GM19035 (cell line): ENCODE measurements around the gene SNTG2.

Experiments
- ATAC-seq: cut with Tn5 transposase; IDR thresholded peaks from one replicate; pipeline ENCODE4 v1.9.1; 2021; ENCODE audit not compliant: unreplicated experiment

Gene SNTG2

DNA sequence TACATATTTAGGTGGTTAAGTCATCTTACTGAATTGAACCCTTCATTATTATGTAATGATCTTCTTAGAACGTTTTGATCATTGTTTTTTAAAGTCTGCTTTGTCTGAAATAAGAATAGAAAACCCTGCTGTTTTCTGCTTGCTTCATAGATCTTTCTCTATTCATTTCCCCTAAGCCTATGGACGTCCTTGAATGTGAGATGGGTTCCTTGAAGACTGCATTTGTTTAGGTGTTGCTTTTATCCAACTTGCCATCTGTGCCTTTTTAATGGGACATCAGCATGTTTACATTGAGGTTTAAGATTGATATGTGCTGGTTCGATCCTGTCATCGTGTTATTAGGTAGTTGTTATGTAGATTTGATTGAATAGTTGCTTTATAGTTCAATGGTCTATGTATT lies 95.4 kb downstream of the SNTG2 start:
- ATAC-seq: no peak

DNA sequence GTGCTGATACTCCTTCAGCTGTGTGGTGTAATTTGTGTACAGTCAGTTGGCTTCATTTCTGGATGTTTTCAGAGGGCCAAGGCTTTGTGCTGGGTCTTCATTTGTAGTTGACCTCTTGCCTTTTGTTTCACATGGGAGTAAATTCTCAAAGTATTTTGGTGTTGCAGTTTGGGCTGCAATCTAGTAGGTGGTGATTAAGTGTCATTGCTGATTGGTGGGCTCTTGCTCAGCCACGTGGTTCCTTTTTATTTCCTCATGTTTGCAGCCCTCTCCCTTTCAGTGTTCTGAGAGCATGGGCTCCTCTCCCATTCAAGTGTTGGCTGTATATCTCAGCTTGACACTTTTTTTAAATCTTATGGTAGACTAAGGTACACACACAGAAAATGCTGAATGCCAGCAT lies 96.8 kb downstream of the SNTG2 start:
- no peak for ATAC-seq

DNA sequence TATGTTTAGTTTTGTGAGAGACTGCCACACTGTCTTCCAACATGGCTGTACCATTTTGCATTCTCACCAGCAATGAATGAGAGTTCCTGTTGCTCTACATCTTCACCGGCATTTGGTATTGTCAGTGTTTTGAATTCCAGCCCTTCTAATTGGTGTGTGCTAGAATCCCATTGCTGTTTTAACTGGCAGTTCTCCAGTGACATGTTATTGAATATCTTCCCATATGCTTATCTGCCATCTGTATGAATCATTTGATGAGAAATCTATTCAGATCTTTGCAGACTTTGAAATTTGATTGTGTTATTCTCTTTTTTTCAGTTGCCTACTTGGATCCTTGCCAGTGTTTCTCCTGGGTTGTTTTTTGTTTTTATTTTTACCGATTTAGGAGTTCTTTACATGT lies 99.0 kb downstream of the SNTG2 start:
- no peak for ATAC-seq

DNA sequence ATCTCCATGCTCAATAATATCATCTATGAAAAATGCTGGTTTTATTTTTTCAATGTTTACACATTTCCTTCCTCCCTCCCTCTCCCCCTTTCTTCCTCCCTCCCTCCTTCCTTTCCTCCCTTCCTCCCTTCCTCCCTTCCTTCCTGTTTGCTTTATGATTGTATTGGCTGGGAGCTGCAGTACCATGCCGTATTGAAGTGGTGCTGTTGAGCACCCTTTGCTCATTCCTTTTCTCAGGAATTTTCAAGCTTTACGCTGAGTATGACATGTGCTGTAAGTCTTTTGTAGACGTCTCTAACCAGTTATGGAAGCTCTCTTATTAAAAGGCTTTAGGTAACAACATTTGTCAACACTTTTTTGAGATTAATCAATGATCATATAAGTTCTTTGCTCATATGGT lies 100.4 kb downstream of the SNTG2 start:
- no peak for ATAC-seq

DNA sequence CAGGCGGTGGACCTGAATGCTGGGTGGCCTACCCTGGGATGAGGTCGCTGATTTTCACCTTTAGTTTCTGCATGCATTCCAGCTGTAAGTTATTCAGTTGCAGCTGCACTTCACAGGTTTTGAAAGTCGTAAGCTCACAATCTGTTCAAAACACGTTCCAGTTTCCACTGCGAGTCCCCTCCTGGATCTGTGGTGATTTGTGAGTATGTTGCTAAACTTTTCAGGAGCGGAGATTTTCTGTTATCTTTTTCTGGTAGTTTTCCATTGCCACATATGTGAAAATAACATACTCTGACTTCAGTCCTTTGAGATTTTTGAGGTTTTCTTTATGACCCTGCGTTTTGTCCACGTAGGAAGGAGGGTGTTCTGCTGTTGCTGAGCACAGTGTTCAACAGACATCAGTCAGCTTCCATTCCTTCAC lies 102.1 kb downstream of the SNTG2 start:
- no peak for ATAC-seq

DNA sequence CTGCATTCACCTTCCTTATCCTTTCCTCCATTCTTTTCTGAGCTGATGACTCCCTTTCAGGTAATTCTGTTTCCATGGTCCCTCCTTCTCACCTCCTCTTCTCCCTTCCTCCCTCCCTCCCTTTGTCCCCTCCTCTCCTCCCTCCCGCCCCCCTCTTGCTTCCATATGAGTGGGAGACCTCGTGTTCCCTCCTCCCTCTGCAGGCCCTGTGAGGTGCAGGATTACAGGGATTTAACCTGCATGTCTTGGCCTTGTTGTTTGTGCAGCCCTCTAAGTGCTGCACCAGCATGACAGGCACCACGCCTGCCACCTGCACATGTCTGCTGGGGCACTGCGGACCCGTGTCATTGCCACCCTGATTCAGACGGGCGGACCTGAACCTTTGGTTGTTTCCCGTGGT lies 103.1 kb downstream of the SNTG2 start:
- no peak for ATAC-seq

DNA sequence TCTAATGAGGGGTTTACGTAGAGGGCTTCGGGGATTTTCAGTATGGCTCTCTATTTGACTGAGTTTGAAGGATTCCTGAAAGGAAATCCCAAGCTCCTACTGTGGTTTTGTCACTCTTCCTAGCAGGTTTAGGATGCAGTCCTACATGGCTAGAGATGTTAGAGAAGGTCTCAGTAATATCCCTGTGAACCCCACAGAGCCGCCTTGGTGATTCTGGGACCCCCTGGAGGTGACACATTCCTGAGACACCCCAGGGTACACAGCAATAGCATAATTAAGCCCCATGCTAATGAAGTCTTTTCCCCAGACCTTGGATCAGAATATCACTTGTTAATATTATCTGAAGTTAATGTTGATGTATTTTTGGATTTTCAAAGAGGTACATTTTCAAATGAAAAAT lies 103.8 kb downstream of the SNTG2 start:
- no peak for ATAC-seq

DNA sequence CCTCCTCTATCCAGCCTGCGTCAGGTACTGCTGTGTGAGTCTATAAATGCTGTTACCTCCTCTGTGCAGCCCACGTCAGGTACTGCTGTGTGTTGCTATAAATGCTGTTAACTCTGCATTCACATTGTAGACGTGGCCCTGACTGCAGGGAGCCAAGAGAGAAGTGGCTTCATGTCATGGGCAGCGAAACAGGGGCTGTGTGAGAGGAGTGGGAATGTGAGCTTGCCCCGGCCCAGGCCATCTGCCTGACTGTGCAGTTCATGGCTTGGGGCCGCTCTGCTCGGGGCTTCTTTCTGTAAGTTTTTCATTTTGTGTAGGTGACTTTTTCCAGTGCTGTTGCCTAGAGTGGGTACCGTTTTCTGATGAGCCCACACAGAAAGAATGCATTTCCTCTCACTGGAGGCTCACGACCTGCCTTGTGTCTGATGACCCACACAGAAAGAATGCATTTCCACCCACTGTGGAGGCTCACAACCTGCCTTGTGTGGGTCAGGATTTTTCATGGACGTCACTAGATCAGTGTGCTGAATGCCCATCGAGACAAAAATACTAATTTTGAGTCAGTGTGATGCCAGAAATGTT lies 104.5 kb downstream of the SNTG2 start:
- ATAC-seq: no peak

DNA sequence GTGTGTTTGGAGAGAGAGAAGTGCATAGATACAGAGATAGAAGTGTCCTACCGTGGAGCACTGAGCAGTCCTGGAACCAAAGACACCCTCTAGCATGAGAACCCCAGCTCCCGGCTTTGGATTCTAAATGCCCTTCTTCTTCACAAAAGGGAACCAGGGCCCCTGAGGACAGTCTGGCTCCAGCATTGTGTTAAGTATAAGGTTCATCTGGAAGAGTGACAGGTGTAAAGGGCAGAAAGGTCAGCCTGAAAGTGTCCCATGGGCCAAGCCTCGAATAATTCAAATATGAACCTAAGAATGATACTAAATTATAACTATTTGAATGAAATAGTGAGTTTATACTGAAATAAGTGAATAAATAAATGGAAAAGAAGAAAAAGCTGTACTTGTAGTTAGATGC lies 109.7 kb downstream of the SNTG2 start:
- ATAC-seq: no peak

DNA sequence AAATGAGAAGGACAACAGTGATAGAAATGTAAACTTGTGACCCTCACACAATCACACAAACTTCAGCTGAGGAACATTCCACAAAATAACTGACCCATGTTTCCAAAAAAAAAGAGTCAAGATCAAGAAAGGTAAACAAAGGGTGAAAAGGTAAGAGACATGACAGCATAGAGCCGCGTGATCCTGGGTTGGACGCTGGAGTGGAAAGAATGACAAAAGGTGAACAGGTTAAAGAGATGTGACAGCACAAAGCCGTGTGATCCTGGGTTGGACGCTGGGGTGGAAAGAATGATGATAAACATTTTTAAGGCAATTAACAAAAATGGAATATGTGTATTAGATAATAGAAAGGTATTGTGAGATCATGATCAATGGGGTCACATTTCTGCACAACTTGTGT lies 110.3 kb downstream of the SNTG2 start:
- no peak for ATAC-seq

DNA sequence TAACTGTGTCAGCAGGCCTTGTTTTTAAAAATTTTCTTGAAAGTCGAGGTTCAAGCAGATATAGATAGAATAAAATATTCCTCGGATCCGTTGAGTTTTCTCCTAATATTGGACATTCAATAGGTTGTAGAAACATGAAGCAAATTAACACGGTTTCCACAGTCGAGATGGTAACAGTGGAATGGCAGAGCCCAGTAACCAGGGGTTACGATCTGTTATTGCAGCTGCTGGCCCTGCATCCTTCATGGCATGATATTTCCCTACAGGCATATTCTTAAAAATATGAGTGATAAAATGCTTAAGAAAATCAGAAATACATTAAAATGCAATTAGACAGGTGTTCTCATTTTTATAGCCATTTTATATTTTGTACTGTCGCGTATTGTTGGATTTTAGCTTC lies 117.6 kb downstream of the SNTG2 start:
- no peak for ATAC-seq

DNA sequence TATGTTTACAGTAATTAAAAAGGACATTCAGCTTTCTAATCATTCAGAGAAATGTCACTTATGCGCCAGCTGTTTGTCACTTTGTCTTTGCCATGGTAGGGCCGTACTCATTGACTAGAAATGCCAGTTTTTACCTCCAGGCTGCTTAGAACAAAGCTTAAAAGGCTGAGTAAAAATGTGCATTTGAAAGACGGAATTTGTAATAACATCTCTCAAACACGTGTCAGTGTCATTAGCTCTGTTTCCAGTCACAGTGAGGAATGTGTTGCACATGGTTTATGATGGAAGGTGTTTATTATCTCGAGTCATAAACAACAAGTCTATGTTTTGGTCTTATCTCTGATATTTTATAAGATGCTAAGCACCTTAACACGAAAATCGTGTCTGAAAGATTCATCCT lies 118.2 kb downstream of the SNTG2 start:
- ATAC-seq: no peak

DNA sequence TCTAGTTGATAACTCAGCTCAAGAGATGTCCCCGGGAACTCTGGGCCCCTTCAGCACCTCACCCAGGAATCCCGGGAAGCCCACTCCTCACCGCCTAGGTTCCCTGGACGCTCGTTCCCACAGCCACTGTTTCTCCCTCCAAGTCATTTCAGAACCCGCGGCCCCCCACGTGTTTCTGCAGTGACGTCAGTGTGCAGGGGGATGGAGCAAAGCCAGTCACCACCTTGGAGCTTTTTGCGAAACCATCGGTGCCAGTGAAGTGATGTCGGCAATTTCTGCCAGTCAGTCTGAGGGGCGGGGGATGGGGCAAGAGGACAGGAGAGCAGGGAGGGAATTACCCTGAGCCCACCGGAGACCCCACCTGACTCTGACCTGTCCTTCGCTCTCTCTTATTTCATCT lies 119.2 kb downstream of the SNTG2 start:
- no peak for ATAC-seq

DNA sequence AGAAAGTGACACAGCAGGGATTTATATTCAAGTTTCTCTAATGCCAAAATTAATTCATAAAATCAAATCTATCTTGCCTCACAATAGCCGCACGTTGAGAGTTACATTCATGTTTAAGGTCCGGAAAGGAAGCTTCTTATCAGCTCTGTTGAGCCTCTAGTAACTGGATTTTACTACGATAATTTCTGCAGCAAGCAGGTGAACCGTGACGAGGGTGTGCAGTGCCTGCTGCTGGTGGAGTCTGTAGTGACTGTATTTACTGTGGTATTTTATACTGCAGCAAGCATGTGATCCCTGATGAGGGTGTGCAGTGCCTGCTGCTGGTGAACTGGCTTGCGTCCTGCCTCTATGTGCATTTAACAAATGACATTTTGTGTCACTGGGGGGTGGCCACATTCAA lies 120.0 kb downstream of the SNTG2 start:
- no peak for ATAC-seq

DNA sequence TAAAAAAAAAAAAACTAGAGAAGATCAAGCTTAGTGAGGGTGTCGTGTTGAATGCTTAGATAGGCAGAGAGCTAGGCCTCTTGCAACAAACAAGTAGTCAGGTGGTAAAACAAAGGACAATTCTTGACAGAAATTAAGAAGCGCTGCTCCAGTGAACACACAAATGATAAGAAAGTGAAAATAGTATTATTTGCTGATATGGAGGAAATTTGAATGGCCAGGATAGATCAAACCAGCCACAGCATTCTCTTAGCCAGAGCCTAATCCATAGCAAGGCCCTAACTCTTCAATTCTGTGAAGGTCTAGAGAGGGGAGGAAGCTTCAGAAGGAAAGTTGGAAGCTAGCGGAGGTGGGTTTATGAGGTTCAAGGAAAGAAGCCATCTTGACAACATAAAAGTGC lies 121.0 kb downstream of the SNTG2 start:
- no peak for ATAC-seq

DNA sequence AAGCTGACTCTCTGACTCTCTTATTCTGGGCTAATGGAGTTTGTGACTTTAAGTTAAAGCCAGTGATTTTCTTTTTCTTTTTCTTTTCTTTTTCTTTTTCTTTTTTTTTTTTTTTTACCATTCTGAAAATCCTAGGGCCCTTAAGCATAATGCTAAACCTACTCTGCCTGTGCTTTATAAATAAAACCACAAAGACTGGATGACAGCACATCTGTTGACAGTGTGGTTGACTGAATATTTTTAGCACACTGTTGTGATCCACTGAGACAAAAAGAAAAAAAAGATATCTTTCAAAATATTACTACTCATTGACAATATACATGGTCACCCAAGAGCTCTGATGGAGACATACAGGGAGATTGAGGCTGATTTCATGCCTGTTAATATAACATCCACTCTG lies 121.6 kb downstream of the SNTG2 start:
- no peak for ATAC-seq

DNA sequence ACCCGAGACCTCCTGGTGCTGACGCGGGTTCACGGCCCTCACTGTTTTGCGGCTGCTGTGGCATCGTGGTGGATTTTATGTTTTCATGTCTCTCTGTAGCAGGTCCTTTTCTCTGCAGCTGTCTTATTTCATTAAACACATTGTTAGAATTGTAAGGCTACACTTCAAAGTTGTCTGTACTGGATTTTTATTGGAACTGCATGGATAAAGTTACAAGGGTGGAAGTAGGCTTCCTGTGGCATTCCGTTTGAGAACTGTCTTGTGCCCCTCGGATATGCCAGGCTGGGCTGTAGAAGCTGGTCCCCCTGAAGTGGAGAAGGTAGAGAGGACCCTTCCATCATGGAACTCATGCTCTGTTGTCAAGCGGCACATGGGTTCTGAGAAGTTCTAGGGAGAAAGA lies 127.3 kb downstream of the SNTG2 start:
- no peak for ATAC-seq

DNA sequence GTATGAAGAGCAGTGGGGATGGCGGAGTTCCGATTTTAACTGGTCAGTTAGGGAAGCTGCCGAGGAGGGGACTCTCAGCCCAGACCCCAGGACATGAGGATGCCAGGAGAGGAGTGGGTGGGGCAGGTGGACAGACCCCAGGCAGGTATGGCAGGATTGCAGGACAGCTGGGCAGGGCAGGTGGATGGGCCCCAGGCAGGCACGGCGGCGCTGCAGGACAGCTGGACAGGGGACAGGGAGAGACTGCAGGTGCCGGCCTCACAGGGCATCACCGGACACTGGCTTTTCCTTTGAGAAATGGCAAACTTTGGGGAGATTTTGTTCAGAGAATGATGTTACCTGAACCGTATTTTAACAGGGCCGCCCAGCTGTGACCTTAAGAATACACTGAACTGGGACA lies 127.7 kb downstream of the SNTG2 start:
- ATAC-seq: no peak

DNA sequence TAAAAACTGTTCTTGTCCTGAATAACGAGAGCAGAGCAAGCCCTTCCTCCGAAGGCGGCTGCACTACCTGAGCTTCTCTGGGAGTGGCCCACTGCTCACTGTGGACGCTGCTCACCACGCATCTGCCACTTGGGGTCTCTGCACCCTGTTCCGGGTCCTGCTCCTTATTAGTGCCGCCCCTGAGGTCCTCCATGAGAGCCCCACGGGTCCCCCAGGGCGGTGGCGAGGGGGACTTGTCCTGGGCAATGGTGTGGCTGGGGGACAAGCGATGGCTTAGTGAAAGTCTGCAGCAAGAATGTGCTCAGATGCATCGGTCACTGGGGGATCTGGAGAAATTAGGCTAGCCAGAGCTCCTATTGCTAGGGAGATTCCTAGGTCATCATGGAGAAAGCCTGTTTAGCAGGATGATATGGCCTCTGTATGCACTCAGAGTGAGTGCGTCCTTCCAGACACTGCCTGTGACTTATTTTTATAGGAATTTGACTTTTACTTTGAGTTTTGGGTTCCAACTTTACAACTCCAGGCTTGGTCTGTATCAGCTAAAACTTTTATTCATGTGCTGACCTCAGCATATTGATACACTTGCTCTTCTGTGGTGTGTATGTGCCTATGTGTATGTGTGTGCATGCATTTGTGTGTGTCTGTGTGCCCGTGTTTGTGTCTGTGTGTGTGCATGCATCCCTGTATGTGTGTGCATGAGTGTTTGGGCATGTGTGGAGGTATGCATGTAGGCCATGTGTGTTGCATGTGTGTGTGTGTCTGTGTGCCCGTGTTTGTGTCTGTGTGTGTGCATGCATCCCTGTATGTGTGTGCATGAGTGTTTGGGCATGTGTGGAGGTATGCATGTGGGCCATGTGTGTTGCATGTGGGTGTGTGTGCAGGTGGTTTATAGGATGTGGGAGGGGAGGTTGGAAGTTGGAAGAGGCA lies 129.5 kb downstream of the SNTG2 start:
- ATAC-seq: no peak

DNA sequence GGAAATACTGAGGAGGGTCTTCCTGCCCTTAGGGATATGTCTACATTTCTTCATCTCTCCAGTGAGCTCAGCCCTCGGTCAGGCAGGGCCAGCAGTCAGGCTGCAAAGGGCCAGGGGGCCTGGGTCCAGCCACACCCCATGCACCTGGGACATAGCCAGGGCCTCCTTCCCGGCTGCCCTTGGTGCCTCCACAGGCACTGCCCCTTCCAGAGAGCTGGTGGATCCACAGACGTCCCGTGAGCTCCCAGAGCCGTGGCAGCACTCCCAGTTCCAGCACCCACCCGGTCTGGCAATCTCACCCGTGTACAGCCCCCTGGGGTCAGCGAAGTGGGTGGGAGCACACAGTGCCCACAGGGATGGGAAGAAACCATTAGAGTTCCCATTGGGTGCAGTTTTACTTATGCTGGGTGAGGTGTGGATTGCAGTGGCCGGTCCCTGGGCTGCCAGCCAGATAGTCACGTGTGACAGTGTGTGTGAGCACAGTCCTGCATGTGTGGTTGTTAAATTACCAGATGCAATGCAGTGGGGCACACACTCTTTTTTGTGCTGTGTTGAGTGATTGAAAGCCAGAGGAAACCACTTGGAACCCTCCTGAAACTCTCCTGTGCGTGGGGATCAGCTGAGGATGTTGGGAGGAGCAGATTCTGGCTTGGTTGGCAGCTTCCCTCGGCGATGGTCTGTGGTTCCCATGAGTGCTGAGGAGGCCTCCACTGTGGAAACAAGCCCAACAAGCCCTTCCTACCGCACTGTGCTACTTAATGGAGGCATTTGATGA lies 131.0 kb downstream of the SNTG2 start:
- ATAC-seq: no peak

DNA sequence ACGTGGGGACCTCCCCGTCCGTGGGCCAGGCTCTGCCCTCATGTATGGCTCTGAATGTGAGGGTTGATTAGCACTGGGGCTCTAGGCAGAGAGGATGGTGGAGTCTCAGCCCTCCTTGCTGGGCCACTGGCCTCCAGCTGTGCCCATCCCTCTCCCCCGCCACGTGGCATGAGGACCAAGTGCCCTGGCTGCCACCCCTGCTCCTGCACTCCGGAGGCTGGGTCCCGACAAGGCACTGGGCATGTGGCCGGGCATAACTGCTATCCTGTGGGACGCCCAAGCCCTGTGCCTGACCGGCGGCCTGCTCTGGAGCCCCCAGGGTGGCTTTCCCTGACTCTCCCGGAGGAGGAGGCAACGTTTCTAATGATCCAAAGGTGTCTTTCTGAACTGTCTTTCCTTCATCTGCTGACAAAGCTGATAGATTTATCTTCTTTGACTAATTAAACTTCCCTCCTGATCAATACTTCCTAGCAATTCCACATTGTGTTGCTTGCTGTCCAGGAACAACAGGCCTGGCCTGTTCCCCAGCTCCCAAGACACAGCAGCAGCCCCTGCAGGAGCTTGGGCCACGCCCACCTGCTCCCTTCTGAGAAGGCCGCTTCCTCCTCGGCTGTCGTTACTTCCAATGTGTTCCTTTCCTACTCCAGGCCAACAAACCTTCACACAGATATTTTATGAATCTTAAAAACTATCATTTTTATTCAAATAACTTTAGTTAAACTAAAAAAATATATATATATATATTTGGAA lies 132.0 kb downstream of the SNTG2 start:
- no peak for ATAC-seq
